Measurements from ENCODE around the gene HSD3B1.
"Not testable (repeated sequence)": the region's sequence is repeated elsewhere in the genome, so short reads cannot be mapped to it uniquely, and the experiment has no call there.

Gene HSD3B1

GRCh38 chr1:119482517-119483425, 24.2 kb upstream of the HSD3B1 start:
- ATAC-seq (no peak), DNase-seq (no peak)
- Mint-ChIP-seq H3K9me3 (no peaks in the 10 kb centered on the region), H3K27me3 (peaks cover 12% of the 10 kb centered on the region), H3K4me3 (no peak overlapping the region), H3K27ac (no peak overlapping the region), H3K4me1 (no peaks in the 10 kb centered on the region)

- Mint-ChIP-seq H3K9me3 (no peaks in the 10 kb centered on the region), H3K4me1 (no peaks in the 10 kb centered on the region), H3K27ac (no peak overlapping the region), H3K27me3 (peaks cover 20% of the 10 kb centered on the region), H3K4me3 (no peak overlapping the region)
- ATAC-seq (no peak), DNase-seq (no peak)
Observed at GRCh38 chr1:119483441-119484200, 23.4 kb upstream of the HSD3B1 start.

- H3K9me3 Mint-ChIP-seq, result no peaks in the 10 kb centered on the region
- DNase-seq (no peak), ATAC-seq (no peak)
- H3K4me1 Mint-ChIP-seq, result no peaks in the 10 kb centered on the region
- H3K27me3 Mint-ChIP-seq, result peaks cover 27% of the 10 kb centered on the region
- H3K27ac Mint-ChIP-seq, result no peak overlapping the region
- no peak overlapping the region for H3K4me3 Mint-ChIP-seq
Observed at GRCh38 chr1:119485201-119485600, 21.8 kb upstream of the HSD3B1 start.

- no peak overlapping the region for H3K27ac Mint-ChIP-seq
- DNase-seq (no peak), ATAC-seq (no peak)
- H3K27me3 Mint-ChIP-seq, result peaks cover 22% of the 10 kb centered on the region
- no peak overlapping the region for H3K4me3 Mint-ChIP-seq
- H3K4me1 Mint-ChIP-seq, result no peaks in the 10 kb centered on the region
- H3K9me3 Mint-ChIP-seq, result no peaks in the 10 kb centered on the region
Observed at GRCh38 chr1:119488216-119488615, 18.8 kb upstream of the HSD3B1 start.

- Mint-ChIP-seq H3K9me3 (no peaks in the 10 kb centered on the region), H3K4me3 (no peak overlapping the region), H3K27me3 (peaks cover 20% of the 10 kb centered on the region), H3K4me1 (no peaks in the 10 kb centered on the region), H3K27ac (peak overlapping the region in 1 of 2 donors; percentile 16)
- no peak for ATAC-seq
- DNase-seq, result no peak
Observed at GRCh38 chr1:119489201-119489600, 17.8 kb upstream of the HSD3B1 start.

- Mint-ChIP-seq H3K4me3 (no peak overlapping the region), H3K27ac (no peak overlapping the region)
Observed at GRCh38 chr1:119490925-119491324, 16.1 kb upstream of the HSD3B1 start.

GRCh38 chr1:119492763-119493162, 14.2 kb upstream of the HSD3B1 start:
- no peak for DNase-seq
- Mint-ChIP-seq H3K9me3 (peaks cover 5 to 14% of the 10 kb centered on the region in 2 donors), H3K4me3 (no peak overlapping the region), H3K27me3 (peaks cover 22% of the 10 kb centered on the region), H3K27ac (no peak overlapping the region), H3K4me1 (no peaks in the 10 kb centered on the region)
- no peak for ATAC-seq

More at GRCh38 chr1:119490925-119491324, 16.1 kb upstream of the HSD3B1 start:
- H3K9me3 Mint-ChIP-seq, result no peaks in the 10 kb centered on the region
- H3K27me3 Mint-ChIP-seq, result peaks cover 20% of the 10 kb centered on the region
- H3K4me1 Mint-ChIP-seq, result no peaks in the 10 kb centered on the region
- DNase-seq, result no peak
- no peak for ATAC-seq

GRCh38 chr1:119504831-119505230, 2.2 kb upstream of the HSD3B1 start:
- Mint-ChIP-seq H3K9me3 (peaks cover 0 to 3% of the 10 kb centered on the region in 2 donors), H3K4me3 (no peak overlapping the region), H3K27me3 (no peaks in the 10 kb centered on the region), H3K27ac (no peak overlapping the region), H3K4me1 (no peaks in the 10 kb centered on the region)
- ATAC-seq, result no peak
- DNase-seq, result no peak

GRCh38 chr1:119510046-119510445, 3.0 kb downstream of the HSD3B1 start:
- Mint-ChIP-seq H3K27ac (no peak overlapping the region), H3K9me3 (no peaks in the 10 kb centered on the region), H3K4me3 (no peak overlapping the region), H3K27me3 (no peaks in the 10 kb centered on the region), H3K4me1 (no peaks in the 10 kb centered on the region)
- no peak for ATAC-seq
- DNase-seq, result no peak

- Mint-ChIP-seq H3K9me3 (no peaks in the 10 kb centered on the region), H3K4me1 (no peaks in the 10 kb centered on the region), H3K27me3 (no peaks in the 10 kb centered on the region), H3K27ac (no peak overlapping the region), H3K4me3 (no peak overlapping the region)
- ATAC-seq, result no peak
- DNase-seq, result no peak
Observed at GRCh38 chr1:119515221-119515620, 8.2 kb downstream of the HSD3B1 start.

GRCh38 chr1:119516247-119516646, 9.2 kb downstream of the HSD3B1 start:
- H3K4me1 Mint-ChIP-seq, result no peaks in the 10 kb centered on the region
- no peaks in the 10 kb centered on the region for H3K27me3 Mint-ChIP-seq
- no peak for DNase-seq
- no peak for ATAC-seq
- no peak overlapping the region for H3K4me3 Mint-ChIP-seq
- H3K9me3 Mint-ChIP-seq, result no peaks in the 10 kb centered on the region
- no peak overlapping the region for H3K27ac Mint-ChIP-seq

GRCh38 chr1:119516680-119517079, 9.7 kb downstream of the HSD3B1 start:
- DNase-seq (no peak), ATAC-seq (no peak)
- no peaks in the 10 kb centered on the region for H3K4me1 Mint-ChIP-seq
- no peaks in the 10 kb centered on the region for H3K9me3 Mint-ChIP-seq
- no peak overlapping the region for H3K27ac Mint-ChIP-seq
- H3K4me3 Mint-ChIP-seq, result no peak overlapping the region
- H3K27me3 Mint-ChIP-seq, result peaks cover 2% of the 10 kb centered on the region

- not testable (repeated sequence) for H3K4me1 Mint-ChIP-seq, DNase-seq, H3K27ac Mint-ChIP-seq, ATAC-seq, H3K4me3 Mint-ChIP-seq, H3K9me3 Mint-ChIP-seq
- H3K27me3 Mint-ChIP-seq, result peaks cover 12% of the 10 kb centered on the region
Observed at GRCh38 chr1:119517667-119518066, 10.7 kb downstream of the HSD3B1 start.

- no peaks in the 10 kb centered on the region for H3K4me1 Mint-ChIP-seq
- DNase-seq, result no peak
- peaks cover 9 to 12% of the 10 kb centered on the region in 2 donors for H3K9me3 Mint-ChIP-seq
- no peak overlapping the region for H3K4me3 Mint-ChIP-seq
- no peak overlapping the region for H3K27ac Mint-ChIP-seq
- no peaks in the 10 kb centered on the region for H3K27me3 Mint-ChIP-seq
- no peak for ATAC-seq
Observed at GRCh38 chr1:119531606-119532323, 24.8 kb downstream of the HSD3B1 start.

- no peak overlapping the region for H3K27ac Mint-ChIP-seq
Observed at GRCh38 chr1:119532324-119532910, 25.4 kb downstream of the HSD3B1 start.

More at GRCh38 chr1:119532324-119532910, 25.4 kb downstream of the HSD3B1 start:
- ATAC-seq, result no peak
- no peaks in the 10 kb centered on the region for H3K27me3 Mint-ChIP-seq
- no peak for DNase-seq
- peaks cover 2 to 8% of the 10 kb centered on the region in 2 donors for H3K9me3 Mint-ChIP-seq
- H3K4me3 Mint-ChIP-seq, result no peak overlapping the region
- no peaks in the 10 kb centered on the region for H3K4me1 Mint-ChIP-seq

Data from stimulated activated naive CD8-positive, alpha-beta T cell treated with anti-CD3 and anti-CD28 coated beads, Interleukin-15, amount 100 ng/mL, for 72 hours (primary cell).